HepG2 (cell line): ENCODE results near the gene DLG4. TPM values are rescaled to one million over a fixed set of nuclear protein-coding genes. Genes with fewer than 3 reads are reported as not detected.

Experiments
- AHDC1 ChIP-seq: sonication (generic); formaldehyde crosslinking; IDR thresholded peaks from 2 replicates; pipeline ENCODE4 v1.5.1; 2020; ENCODE audit warnings: mild to moderate bottlenecking, missing genetic modification reagents, borderline replicate concordance
- CCAR2 ChIP-seq: fragments of 200-400 bp; formaldehyde crosslinking; optimal IDR thresholded peaks from 2 replicates; pipeline ENCODE3; 2018; ENCODE audit warnings: low read depth, mild to moderate bottlenecking, low read length, moderate library complexity
- HMG20B ChIP-seq: conservative IDR thresholded peaks from 2 replicates; pipeline ENCODE4 v1.6.1; 2016; ENCODE audit warnings: missing genetic modification reagents, missing compliant biosample characterization
- MIER3 ChIP-seq: IDR thresholded peaks from 2 replicates; pipeline ENCODE4 v1.6.1; 2016; ENCODE audit warnings: missing compliant biosample characterization, borderline replicate concordance
- MLX ChIP-seq: IDR thresholded peaks from 2 replicates; pipeline ENCODE4 v1.6.1; 2016
- MXD3 ChIP-seq: IDR thresholded peaks from 2 replicates; pipeline ENCODE4 v1.6.1; 2016; ENCODE audit warnings: mild to moderate bottlenecking, missing biosample characterization, missing genetic modification reagents
- PAXIP1 ChIP-seq: sonication (generic); formaldehyde crosslinking; conservative IDR thresholded peaks from 2 replicates; pipeline ENCODE4 v1.4.0; 2020; ENCODE audit warnings: mild to moderate bottlenecking, missing genetic modification reagents, moderate library complexity
- PLRG1 ChIP-seq: fragments of 450-650 bp; conservative IDR thresholded peaks from 2 replicates; pipeline ENCODE4 v1.6.1; 2016
- SATB2 ChIP-seq: sonication (generic); formaldehyde crosslinking; IDR thresholded peaks from 2 replicates; pipeline ENCODE4 v1.5.0; 2020; ENCODE audit warnings: missing genetic modification reagents
- SP5 ChIP-seq: IDR thresholded peaks from 2 replicates; pipeline ENCODE4 v1.6.1; 2016; ENCODE audit warnings: low read depth, borderline replicate concordance
- TAF1 ChIP-seq: sonication (generic); formaldehyde crosslinking; IDR thresholded peaks from 2 replicates; pipeline ENCODE4 v1.4.0; 2020; ENCODE audit warnings: missing genetic modification reagents
- USF2 ChIP-seq, 2 experiments: sonication (generic) in 1 of 2; formaldehyde crosslinking in 1 of 2; IDR thresholded peaks; 2 replicates each; pipeline versions ENCODE4 v1.5.1 to v1.6.1; 2011 to 2020; ENCODE audit warnings: borderline replicate concordance in 1 of 2, low read depth in 1 of 2, low read length in 1 of 2, mild to moderate bottlenecking in 1 of 2, missing genetic modification reagents in 1 of 2, moderate library complexity in 1 of 2
- ZC3H4 ChIP-seq: sonication (generic); formaldehyde crosslinking; IDR thresholded peaks from 2 replicates; pipeline ENCODE4 v1.4.0; 2020; ENCODE audit warnings: missing genetic modification reagents, borderline replicate concordance
- ZFP82 ChIP-seq: sonication (generic); formaldehyde crosslinking; IDR thresholded peaks from 2 replicates; pipeline ENCODE4 v1.5.1; 2020; ENCODE audit warnings: mild to moderate bottlenecking, missing genetic modification reagents, borderline replicate concordance
- ZNF12 ChIP-seq: sonication (generic); formaldehyde crosslinking; IDR thresholded peaks from 2 replicates; pipeline ENCODE4 v1.5.0; 2020; ENCODE audit warnings: missing genetic modification reagents
- ZNF484 ChIP-seq: sonication (generic); formaldehyde crosslinking; IDR thresholded peaks from 2 replicates; pipeline ENCODE4 v1.5.1; 2020; ENCODE audit warnings: mild to moderate bottlenecking, low read depth, missing genetic modification reagents, borderline replicate concordance
- ZNF788 ChIP-seq: sonication (generic); formaldehyde crosslinking; IDR thresholded peaks from 2 replicates; pipeline ENCODE4 v1.5.0; 2020; ENCODE audit warnings: mild to moderate bottlenecking, missing genetic modification reagents, borderline replicate concordance
- polyA plus RNA-seq, 8 experiments: library from polyadenylated mRNA; depleted of rRNA in 3 of 8; stranded (reverse) in 7 of 8; unstranded in 1 of 8; fragments of >200 nt; fragmentation: Illumina TruSeq in 4 of 8; extraction: Trizol in 4 of 8; gene quantifications; 2 replicates each; pipeline versions ENCODE4 v1.2.1 to v1.2.3, GENCODE V29; 2011 to 2016; ENCODE audit warnings: low read depth in 4 of 8, missing spikeins in 1 of 8, mixed read lengths in 1 of 8; ENCODE audit not compliant: insufficient read depth in 1 of 8
- total RNA-seq, 5 experiments: library from RNA; depleted of rRNA; stranded (reverse); fragments of >200 nt; fragmentation: Illumina TruSeq; extraction: Trizol; gene quantifications; 2 replicates each; pipeline ENCODE4 v1.2.3, GENCODE V29; 2016; ENCODE audit warnings: low read depth in 1 of 5

DLG4 gene
- total and polyA plus RNA-seq, 2 of the 13 experiments (the other 11 are each of a cell fraction or from before 2014, with no cell fraction given): 0.71 to 4.3 TPM

- TF ChIP-seq MLX (no peak), HMG20B (CRISPR knock-in tag) (no peak), PLRG1 (no peak), AHDC1 (no peak), CCAR2 (no peak), MIER3 (CRISPR knock-in tag) (no peak), SATB2 (CRISPR knock-in tag) (no peak), USF2 (IDR thresholded peaks at IDR 0.05; ENCODE audit: low read depth, low read length) (no peak), USF2 (CRISPR knock-in tag; IDR thresholded peaks at IDR 0.05; ENCODE audit: borderline replicate concordance) (no peak), ZC3H4 (no peak), ZNF484 (CRISPR knock-in tag) (no peak), PAXIP1 (no peak), ZFP82 (no peak), TAF1 (CRISPR knock-in tag) (peak; percentile 25; the same call in 1 of the 2 replicates), ZNF788 (CRISPR knock-in tag) (no peak), SP5 (CRISPR knock-in tag) (peak; percentile 64; the same call in 1 of the 2 replicates), MXD3 (CRISPR knock-in tag) (0 out of 2 replicates have a peak, but pooled peaks have one; percentile 39), ZNF12 (no peak)
Observed at GRCh38 chr17:7237761-7238419, 18.3 kb upstream of the DLG4 start (continued).
